IMR-90 (cell line): Measurements from ENCODE around the gene CSE1L. TPM values are rescaled to one million over a fixed set of nuclear protein-coding genes. Genes with fewer than 3 reads are reported as not detected.

ENCODE experiments used
- ATAC-seq: fragments of 200-7000 bp; cut with Tn5 transposase; 2 replicates; pipeline ENCODE4 v1.9.1; 2020; ENCODE audit warnings: low read depth, mild to moderate bottlenecking, moderate library complexity
- BruUV-seq: library from RNA; stranded (reverse); fragments of 400-500 nt; replicated peaks from 2 replicates; lab custom pipeline; 2021; lab: Mats Ljungman, UMichigan
- CTCF ChIA-PET: fragments of 300-600 bp; formaldehyde crosslinking; extraction: SDS; loops from one replicate; lab custom pipeline; 2021; ENCODE audit warnings: antibody characterized with exemption; lab: Yijun Ruan, JAX
- POLR2A ChIA-PET: fragments of 300-600 bp; sonication (Branson Sonifier 250); formaldehyde crosslinking; loops from one replicate; lab custom pipeline; 2022; ENCODE audit warnings: antibody characterized with exemption; ENCODE audit not compliant: unreplicated experiment; lab: Charles Lee
- DNase-seq: peaks from one replicate; pipeline ENCODE4 v3.0.0; 2013
- H2AFZ ChIP-seq: replicated peaks from 2 replicates; pipeline ENCODE3; 2013; ENCODE audit warnings: low read length, mild to moderate bottlenecking; ENCODE audit not compliant: poor library complexity
- H2AK5ac ChIP-seq: 2 replicates; pipeline ENCODE4 v1.6.1; 2013; ENCODE audit warnings: low read depth, low read length, inconsistent platforms
- H2AK9ac ChIP-seq: replicated peaks from 2 replicates; pipeline ENCODE3; 2013; ENCODE audit warnings: mild to moderate bottlenecking, low read depth, low read length, moderate library complexity; ENCODE audit not compliant: poor library complexity
- H2BK120ac ChIP-seq: 2 replicates; pipeline ENCODE4 v1.6.1; 2013; ENCODE audit warnings: low read depth, low read length, inconsistent platforms
- H2BK15ac ChIP-seq: 3 replicates; pipeline ENCODE4 v1.6.1; 2013; ENCODE audit warnings: low read depth, low read length, inconsistent platforms
- H2BK20ac ChIP-seq: 2 replicates; pipeline ENCODE4 v1.6.1; 2013; ENCODE audit warnings: low read depth, mild to moderate bottlenecking, inconsistent platforms, low read length, moderate library complexity
- H2BK5ac ChIP-seq: 2 replicates; pipeline ENCODE4 v1.6.1; 2013; ENCODE audit warnings: mild to moderate bottlenecking, low read depth, low read length, inconsistent platforms; ENCODE audit not compliant: poor library complexity, severe bottlenecking
- H3K14ac ChIP-seq: replicated peaks from 2 replicates; pipeline ENCODE4 v1.6.1; 2013; ENCODE audit warnings: low read depth, low read length, inconsistent platforms
- H3K18ac ChIP-seq: 2 replicates; pipeline ENCODE4 v1.6.1; 2013; ENCODE audit warnings: low read depth, low read length, control low read depth
- H3K23ac ChIP-seq: 2 replicates; pipeline ENCODE4 v1.6.1; 2013; ENCODE audit warnings: low read depth, low read length, inconsistent platforms
- H3K27ac ChIP-seq: 2 replicates; pipeline ENCODE4 v1.5.1; 2013; ENCODE audit warnings: mild to moderate bottlenecking, control low read depth, low read length; ENCODE audit not compliant: insufficient read depth
- H3K27me3 ChIP-seq: 2 replicates; pipeline ENCODE4 v1.6.1; 2013; ENCODE audit warnings: low read length; ENCODE audit not compliant: control insufficient read depth, insufficient read depth
- H3K36me3 ChIP-seq: 2 replicates; pipeline ENCODE4 v1.6.1; 2013; ENCODE audit warnings: low read length, mixed read lengths; ENCODE audit not compliant: control insufficient read depth, insufficient read depth
- H3K4ac ChIP-seq: 2 replicates; pipeline ENCODE4 v1.6.1; 2013; ENCODE audit warnings: low read depth, low read length, inconsistent platforms
- H3K4me1 ChIP-seq: 2 replicates; pipeline ENCODE4 v1.6.1; 2013; ENCODE audit warnings: low read length, mixed read lengths; ENCODE audit not compliant: control insufficient read depth, insufficient read depth
- H3K4me2 ChIP-seq: 2 replicates; pipeline ENCODE4 v1.6.1; 2013; ENCODE audit warnings: low read depth, mild to moderate bottlenecking, control low read depth, low read length, moderate library complexity
- H3K4me3 ChIP-seq: 2 replicates; pipeline ENCODE4 v1.5.1; 2013; ENCODE audit warnings: low read depth, mild to moderate bottlenecking, control low read depth, low read length, moderate library complexity; ENCODE audit not compliant: insufficient read depth
- H3K56ac ChIP-seq: 2 replicates; pipeline ENCODE4 v1.6.1; 2013; ENCODE audit warnings: low read length, inconsistent platforms; ENCODE audit not compliant: insufficient read depth; ENCODE audit errors: extremely low read depth
- H3K79me1 ChIP-seq, 2 experiments: 2 replicates each; pipeline ENCODE4 v1.6.1; 2013; ENCODE audit warnings: low read length in 2 of 2, inconsistent platforms in 1 of 2, low read depth in 1 of 2
- H3K9ac ChIP-seq: 2 replicates; pipeline ENCODE4 v1.6.1; 2013; ENCODE audit warnings: low read depth, low read length, control low read depth
- H3K9me1 ChIP-seq: 2 replicates; pipeline ENCODE4 v1.6.1; 2013; ENCODE audit warnings: low read length, inconsistent platforms; ENCODE audit not compliant: insufficient read depth
- H3K9me3 ChIP-seq: 2 replicates; pipeline ENCODE4 v1.6.1; 2013; ENCODE audit warnings: low read length; ENCODE audit not compliant: control insufficient read depth, insufficient read depth
- H4K20me1 ChIP-seq: 2 replicates; pipeline ENCODE4 v1.6.1; 2013; ENCODE audit warnings: low read length, inconsistent platforms; ENCODE audit not compliant: insufficient read depth
- H4K5ac ChIP-seq: 2 replicates; pipeline ENCODE4 v1.6.1; 2013; ENCODE audit warnings: mild to moderate bottlenecking, low read depth, low read length, control low read depth
- H4K8ac ChIP-seq, 2 experiments: 2 replicates each; pipeline ENCODE4 v1.6.1; 2013; ENCODE audit warnings: low read depth in 2 of 2, low read length in 2 of 2, control low read depth in 1 of 2, inconsistent platforms in 1 of 2
- H4K91ac ChIP-seq: 2 replicates; pipeline ENCODE4 v1.6.1; 2013; ENCODE audit warnings: low read depth, low read length, inconsistent platforms; ENCODE audit not compliant: insufficient read depth
- BHLHE40 ChIP-seq: fragments of 150-350 bp; IDR thresholded peaks from 2 replicates; pipeline ENCODE4 v1.6.1; 2016; ENCODE audit warnings: mild to moderate bottlenecking, low read depth, low read length
- CEBPB ChIP-seq: IDR thresholded peaks from 2 replicates; pipeline ENCODE4 v1.6.1; 2012; ENCODE audit warnings: low read depth, low read length, improper control_type of control experiment
- CHD1 ChIP-seq: IDR thresholded peaks from 2 replicates; pipeline ENCODE4 v1.6.1; 2012; ENCODE audit warnings: low read depth, low read length, improper control_type of control experiment
- CTCF ChIP-seq: conservative IDR thresholded peaks from 2 replicates; pipeline ENCODE4 v1.5.1; 2012; ENCODE audit warnings: mild to moderate bottlenecking, low read depth, low read length, improper control_type of control experiment
- ELK1 ChIP-seq: fragments of 150-350 bp; IDR thresholded peaks from 2 replicates; pipeline ENCODE4 v1.6.1; 2016; ENCODE audit warnings: low read depth, mild to moderate bottlenecking, low read length, moderate library complexity, borderline replicate concordance
- FOS ChIP-seq: fragments of 150-350 bp; IDR thresholded peaks from 2 replicates; pipeline ENCODE4 v1.6.1; 2016; ENCODE audit warnings: low read depth, low read length
- MAFK ChIP-seq: IDR thresholded peaks from 2 replicates; pipeline ENCODE4 v1.6.1; 2012; ENCODE audit warnings: low read depth, low read length, improper control_type of control experiment
- MAZ ChIP-seq: IDR thresholded peaks from 2 replicates; pipeline ENCODE4 v1.6.1; 2012; ENCODE audit warnings: low read depth, mild to moderate bottlenecking, low read length, improper control_type of control experiment, moderate library complexity, borderline replicate concordance
- MXI1 ChIP-seq: IDR thresholded peaks from 2 replicates; pipeline ENCODE4 v1.6.1; 2012; ENCODE audit warnings: low read depth, mild to moderate bottlenecking, low read length, moderate library complexity, borderline replicate concordance
- NFE2L2 ChIP-seq: fragments of 150-350 bp; IDR thresholded peaks from 2 replicates; pipeline ENCODE4 v1.6.1; 2016; ENCODE audit warnings: low read depth, mild to moderate bottlenecking, low read length
- POLR2A ChIP-seq: IDR thresholded peaks from 2 replicates; pipeline ENCODE4 v1.6.1; 2012; ENCODE audit warnings: mild to moderate bottlenecking, low read depth, low read length
- RAD21 ChIP-seq: IDR thresholded peaks from 2 replicates; pipeline ENCODE4 v1.6.1; 2012; ENCODE audit warnings: low read length, improper control_type of control experiment
- RCOR1 ChIP-seq: IDR thresholded peaks from 2 replicates; pipeline ENCODE4 v1.6.1; 2012; ENCODE audit warnings: mild to moderate bottlenecking, low read length, improper control_type of control experiment; ENCODE audit not compliant: insufficient replicate concordance
- RFX5 ChIP-seq: IDR thresholded peaks from 2 replicates; pipeline ENCODE4 v1.8.0; 2012; ENCODE audit warnings: low read depth, mild to moderate bottlenecking, low read length, moderate library complexity
- SMC3 ChIP-seq: fragments of 150-350 bp; IDR thresholded peaks from 2 replicates; pipeline ENCODE4 v1.6.1; 2016; ENCODE audit warnings: low read depth, mild to moderate bottlenecking, antibody characterized with exemption, low read length, moderate library complexity
- USF2 ChIP-seq: fragments of 150-350 bp; IDR thresholded peaks from 2 replicates; pipeline ENCODE4 v1.6.1; 2017; ENCODE audit warnings: mild to moderate bottlenecking, antibody characterized with exemption, low read length, low read depth
- WGBS, 2 experiments: methylation state at CpG; one replicate each; pipeline versions ENCODE4 v1.1.5 to v1.1.7; 2013; ENCODE audit warnings: missing lambda C conversion rate in 2 of 2; ENCODE audit not compliant: insufficient read length in 1 of 2; ENCODE audit errors: extremely low coverage in 2 of 2; 5-methylcytosine and 5-hydroxymethylcytosine counted together
- dilution Hi-C: fragments of 300-500 bp; cut with HindIII; formaldehyde crosslinking; loops from one replicate; pipeline ENCODE4 v1.14.3; 2018; ENCODE audit warnings: low sequenced_read_pairs; ENCODE audit not compliant: unreplicated experiment
- in situ Hi-C: fragments of 300-500 bp; cut with MboI; formaldehyde crosslinking; loops from 3 replicates; pipeline ENCODE4 v1.14.3; 2019; ENCODE audit warnings: low sequenced_read_pairs, inconsistent platforms, mixed read lengths
- intact Hi-C: fragments of 100-400 bp; cut with micrococcal nuclease; formaldehyde crosslinking; loops from 2 replicates; pipeline ENCODE4 v1.10.0; 2022
- polyA plus RNA-seq, 3 experiments: library from polyadenylated mRNA; depleted of rRNA; stranded (reverse); fragments of >200 nt; gene quantifications; 2 replicates each; pipeline ENCODE4 v1.2.3, GENCODE V29; 2012; ENCODE audit warnings: low replicate concordance in 1 of 3
- total RNA-seq: library from RNA; depleted of rRNA; stranded (reverse); fragments of >200 nt; gene quantifications from 2 replicates; pipeline ENCODE4 v1.2.3, GENCODE V29; 2012

CSE1L gene
- total and polyA plus RNA-seq, 2 of the 4 experiments (the other 2 are of a cell fraction) = 34.3 to 81.7 TPM

GRCh38 chr20:49074521-49074920 is 28.4 kb downstream of the CSE1L start:
- Histone ChIP-seq H3K4me3 (no peak overlapping the region), H3K4me1 (no peaks in the 10 kb centered on the region), H2BK120ac (no peak overlapping the region), H3K36me3 (peaks cover 34% of the 10 kb centered on the region), H2AFZ (no peak overlapping the region), H3K9ac (no peak overlapping the region), H3K27ac (no peak overlapping the region), H3K23ac (no peak overlapping the region), H3K14ac (no peak overlapping the region), H3K27me3 (no peaks in the 10 kb centered on the region), H3K4ac (no peak overlapping the region), H3K9me1 (no peaks in the 10 kb centered on the region), H3K56ac (no peak overlapping the region), H2BK15ac (no peak overlapping the region), H4K20me1 (no peaks in the 10 kb centered on the region), H2BK5ac (no peak overlapping the region), H4K5ac (no peak overlapping the region), H3K9me3 (no peaks in the 10 kb centered on the region), H4K8ac (no peak overlapping the region), H2BK20ac (no peak overlapping the region), H3K79me1 (peaks cover 5 to 10% of the 10 kb centered on the region in 2 experiments), H3K4me2 (no peak overlapping the region), H2AK9ac (no peak overlapping the region), H2AK5ac (no peak overlapping the region), H3K18ac (no peak overlapping the region), H4K91ac (no peak overlapping the region)
- TF ChIP-seq RFX5 (no peak), MAZ (no peak), MAFK (no peak), CTCF (no peak), FOS (no peak), USF2 (no peak), SMC3 (no peak), CHD1 (no peak), NFE2L2 (no peak), RAD21 (no peak), ELK1 (no peak), MXI1 (no peak), POLR2A (no peak), BHLHE40 (no peak), CEBPB (no peak), RCOR1 (no peak)
- BruUV-seq = no TSS peak
- no CpG with 5 or more reads among the region's 2 CpGs for WGBS, 2 experiments
- dilution Hi-C loops (no loop called here), intact Hi-C loops (no loop called here), in situ Hi-C loops (no loop called here)
- ChIA-PET POLR2A (no interaction called here), CTCF (interaction anchor here (0.6 kb wide), 1 partner anchor 23 kb away, joined by 3 read pairs; no protein-coding TSS in a partner anchor)
- DNase-seq (no peak), ATAC-seq (no peak)
